T-helper 1 cell (primary cell): ENCODE data around the gene MAGI2.

Experiments used
- DNase-seq, 5 donors: peaks; one replicate each; pipeline ENCODE4 v3.0.0-alpha.2; 2012 to 2020

Gene MAGI2

GRCh38 chr7:79361214-79361613 is 92.3 kb downstream of the MAGI2 start:
- DNase-seq = no peak

DNA sequence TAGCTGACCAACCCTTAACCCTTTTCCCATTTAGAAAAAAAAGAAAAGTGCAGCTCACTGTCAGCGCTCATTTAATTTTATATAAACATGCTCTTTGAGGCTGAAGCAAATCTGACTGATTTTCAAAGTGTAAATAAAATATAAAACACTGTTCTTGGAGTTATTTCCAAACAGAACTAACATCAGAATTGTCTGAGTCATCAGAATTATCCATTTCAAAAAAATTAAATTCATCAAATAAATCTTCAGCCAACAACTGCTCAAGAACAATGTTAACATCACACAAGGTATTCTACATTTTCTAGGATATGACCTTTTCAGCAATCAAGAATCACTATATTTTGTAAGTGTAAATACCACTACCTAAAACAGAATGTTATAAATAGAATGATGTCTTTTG is 93.6 kb downstream of the MAGI2 start:
- no peak for DNase-seq

DNA sequence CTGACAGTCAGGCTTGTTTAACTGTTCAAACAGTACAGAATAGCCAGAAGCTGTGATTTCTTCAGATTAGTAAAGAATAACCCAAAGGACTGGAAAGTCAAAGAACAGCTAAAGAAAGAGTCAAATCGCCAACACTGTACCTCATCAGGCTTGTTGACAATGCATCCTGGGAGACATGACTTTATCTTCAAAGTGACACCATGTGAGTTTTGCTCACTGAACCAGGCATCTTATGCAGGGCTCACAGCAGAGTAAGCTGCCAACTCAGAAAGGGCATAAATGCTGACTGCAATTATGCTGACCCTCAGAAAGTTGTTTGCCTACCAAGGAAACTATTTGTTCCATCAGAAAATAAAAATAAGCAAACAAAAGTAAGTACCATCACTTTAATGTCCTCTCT is 96.4 kb downstream of the MAGI2 start:
- DNase-seq = no peak

DNA sequence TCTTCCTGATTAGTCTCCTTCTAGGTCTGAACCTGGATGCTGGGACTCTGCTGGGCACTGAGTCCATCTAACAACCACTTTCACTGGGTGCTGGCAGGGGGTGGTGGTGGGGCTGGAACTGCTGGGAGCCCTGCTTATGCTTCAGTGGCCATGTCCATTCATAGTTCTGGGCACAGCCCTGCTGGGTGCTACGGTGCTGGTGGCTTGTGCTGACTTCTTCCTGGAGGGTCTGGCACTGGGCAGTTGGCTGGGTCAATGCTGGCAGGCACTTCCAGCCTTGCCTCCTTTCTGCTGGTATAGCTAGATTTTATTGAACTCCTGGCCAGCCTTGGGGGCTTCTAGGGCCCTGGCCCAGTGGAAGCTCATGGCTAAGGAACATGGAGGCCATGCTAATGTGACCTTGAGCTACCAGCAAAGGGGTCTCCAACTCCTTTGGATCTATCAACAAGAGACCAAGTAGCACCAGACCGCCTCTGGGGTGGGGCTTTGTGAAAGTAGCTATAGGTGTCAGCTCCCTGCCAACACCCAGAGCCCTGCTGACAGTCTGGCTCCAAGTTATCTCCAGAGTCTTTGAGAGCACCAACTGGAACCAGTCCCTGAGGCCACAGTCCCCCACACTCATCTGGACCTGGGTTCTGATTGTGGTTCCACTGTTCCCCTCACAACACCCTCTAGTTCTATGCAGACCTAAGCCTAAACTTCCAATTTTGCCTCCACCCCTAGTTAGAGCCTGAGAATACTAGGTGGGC is 99.6 kb downstream of the MAGI2 start:
- DNase-seq = no peak

DNA sequence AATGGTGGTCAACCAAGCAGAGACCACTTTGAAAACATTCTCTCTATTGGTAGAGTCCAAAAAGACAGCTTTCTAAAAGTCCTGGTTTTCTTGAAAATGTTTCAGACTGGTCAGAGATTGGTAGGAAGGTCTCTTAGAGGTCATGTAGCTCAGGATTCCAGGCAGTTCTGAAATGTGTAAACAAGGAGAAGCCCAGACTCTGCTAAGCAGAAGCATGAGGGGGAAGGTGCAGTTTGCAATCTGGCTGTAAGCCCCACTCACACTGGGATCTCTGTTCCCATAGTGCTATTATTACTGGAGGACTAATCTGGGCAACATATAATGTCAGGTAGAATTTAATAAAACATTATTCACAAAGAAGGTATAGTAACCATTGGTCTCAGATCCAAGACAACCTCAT is 101.1 kb downstream of the MAGI2 start:
- DNase-seq = no peak

GRCh38 chr7:79347351-79347750 is 106.1 kb downstream of the MAGI2 start:
- DNase-seq = no peak

GRCh38 chr7:79341902-79342301 is 111.6 kb downstream of the MAGI2 start:
- DNase-seq = no peak

GRCh38 chr7:79340212-79340611 is 113.3 kb downstream of the MAGI2 start:
- no peak for DNase-seq

DNA sequence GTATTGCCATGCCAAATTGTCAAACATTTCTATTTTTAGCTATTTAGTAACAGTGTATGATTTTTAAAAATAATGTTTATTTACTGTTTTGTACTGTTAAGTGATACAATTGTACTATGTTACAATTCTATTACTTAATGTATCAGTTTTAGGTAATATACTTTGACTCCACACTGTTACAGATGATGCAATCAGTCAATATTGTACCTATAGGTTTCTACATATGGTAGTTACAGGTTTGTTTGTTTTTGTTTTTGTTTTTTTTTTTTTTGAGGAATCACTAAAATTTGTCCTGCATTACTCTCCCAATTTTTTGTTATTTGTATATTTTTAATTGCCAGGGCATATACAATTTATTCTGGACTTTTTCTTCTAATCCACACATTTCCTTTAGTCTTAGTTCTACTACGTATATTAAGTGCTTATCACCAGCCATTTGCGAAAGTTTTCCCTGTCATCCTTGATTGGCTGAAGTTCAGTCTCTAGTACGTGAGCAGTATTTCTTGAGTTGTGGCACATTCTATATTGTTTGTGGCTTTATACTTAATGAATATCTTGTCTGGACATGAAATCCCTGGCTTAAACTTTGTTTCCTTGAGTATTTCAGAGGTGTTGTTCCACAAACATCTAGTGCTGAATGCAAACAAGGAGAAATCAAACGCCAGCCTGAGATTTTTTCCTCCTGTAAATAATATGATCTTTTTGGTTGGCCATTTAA is 114.1 kb downstream of the MAGI2 start:
- no peak for DNase-seq

- no peak for DNase-seq
Observed at GRCh38 chr7:79337717-79338116, 115.8 kb downstream of the MAGI2 start.

- no peak for DNase-seq
Observed at GRCh38 chr7:79334841-79335240, 118.6 kb downstream of the MAGI2 start.

DNA sequence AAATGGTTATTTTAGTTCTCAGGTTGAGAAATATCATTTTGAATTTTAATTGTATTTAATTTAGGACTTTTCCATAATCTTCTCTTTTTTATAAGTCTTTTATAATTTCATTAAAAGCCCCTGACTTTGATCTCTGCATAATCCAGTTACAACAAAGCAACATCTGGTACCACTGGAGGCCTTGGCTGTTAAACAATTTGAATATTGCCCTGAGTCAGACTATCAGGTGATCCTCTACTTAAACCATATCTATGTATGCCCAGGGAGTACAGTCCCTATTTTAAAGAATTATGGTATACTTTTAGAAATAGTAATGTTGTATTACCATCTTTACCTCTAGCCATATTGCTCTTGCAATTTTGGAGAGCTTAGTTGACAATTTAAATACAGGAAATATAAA is 119.1 kb downstream of the MAGI2 start:
- DNase-seq = no peak

DNA sequence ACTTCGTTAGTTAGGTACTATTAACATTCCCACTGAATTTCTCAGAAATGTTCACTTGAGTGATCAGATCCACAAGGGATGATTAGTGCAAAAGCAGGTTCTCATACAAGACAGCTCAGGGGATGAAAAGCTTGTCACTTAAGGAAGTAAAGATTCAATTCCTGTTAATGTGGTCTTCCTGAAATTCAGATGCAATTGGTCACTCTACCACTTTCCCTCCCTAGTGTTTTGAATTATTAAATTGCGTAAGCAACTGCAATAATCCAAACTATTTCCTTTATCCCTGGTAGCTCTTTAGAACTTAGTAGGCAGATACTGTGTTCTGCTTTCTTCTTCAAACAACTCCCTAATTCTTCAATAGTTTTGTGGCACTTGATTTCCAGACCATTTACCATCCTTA is 121.4 kb downstream of the MAGI2 start:
- DNase-seq = no peak

DNA sequence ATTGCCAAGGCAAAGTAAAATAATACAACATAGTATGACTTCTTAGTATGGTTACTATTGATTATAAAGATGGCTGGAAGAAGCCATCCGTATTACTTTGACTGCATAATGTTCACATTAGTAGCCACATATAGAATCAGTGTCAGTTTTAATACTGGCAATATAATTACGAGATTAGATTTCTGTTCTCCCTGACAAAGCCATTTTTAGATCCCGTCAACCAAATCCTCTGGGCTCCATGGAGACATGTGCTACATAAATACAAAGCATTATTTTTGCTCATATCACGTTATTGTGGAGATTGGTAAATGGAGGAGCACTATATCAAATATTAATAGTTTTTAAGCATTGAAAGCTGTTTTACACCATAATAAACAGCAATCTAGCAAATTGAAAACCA is 124.0 kb downstream of the MAGI2 start:
- no peak for DNase-seq

GRCh38 chr7:79320741-79321473 is 132.6 kb downstream of the MAGI2 start:
- no peak for DNase-seq

GRCh38 chr7:79319369-79319768 is 134.1 kb downstream of the MAGI2 start:
- DNase-seq = no peak

- DNase-seq = no peak
Observed at GRCh38 chr7:79317728-79318127, 135.7 kb downstream of the MAGI2 start.

GRCh38 chr7:79312022-79312421 is 141.4 kb downstream of the MAGI2 start:
- DNase-seq = no peak

GRCh38 chr7:79308192-79308591 is 145.3 kb downstream of the MAGI2 start:
- DNase-seq = no peak

GRCh38 chr7:79307376-79307775 is 146.1 kb downstream of the MAGI2 start:
- no peak for DNase-seq

GRCh38 chr7:79304711-79305110 is 148.8 kb downstream of the MAGI2 start:
- no peak for DNase-seq

GRCh38 chr7:79302293-79302692 is 151.2 kb downstream of the MAGI2 start:
- no peak for DNase-seq

DNA sequence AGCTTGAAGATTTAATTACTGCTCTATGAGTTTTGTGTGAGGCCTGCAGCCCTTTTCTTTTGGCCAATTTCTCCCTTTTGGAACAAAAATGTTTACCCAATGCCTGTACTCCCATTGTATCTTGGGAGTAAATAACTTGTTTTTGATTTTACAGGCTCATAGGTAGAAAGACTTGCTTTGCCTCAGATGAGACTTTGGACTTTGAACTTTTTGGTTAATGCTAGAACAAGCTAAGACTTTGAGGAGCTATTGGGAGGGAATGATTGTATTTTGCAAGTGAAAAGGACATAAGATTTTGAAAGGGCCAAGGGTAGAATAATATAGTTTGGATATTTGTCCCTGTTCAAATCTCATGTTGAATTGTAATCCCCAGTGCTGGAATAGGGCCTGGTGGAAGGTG is 152.0 kb downstream of the MAGI2 start:
- DNase-seq = no peak

DNA sequence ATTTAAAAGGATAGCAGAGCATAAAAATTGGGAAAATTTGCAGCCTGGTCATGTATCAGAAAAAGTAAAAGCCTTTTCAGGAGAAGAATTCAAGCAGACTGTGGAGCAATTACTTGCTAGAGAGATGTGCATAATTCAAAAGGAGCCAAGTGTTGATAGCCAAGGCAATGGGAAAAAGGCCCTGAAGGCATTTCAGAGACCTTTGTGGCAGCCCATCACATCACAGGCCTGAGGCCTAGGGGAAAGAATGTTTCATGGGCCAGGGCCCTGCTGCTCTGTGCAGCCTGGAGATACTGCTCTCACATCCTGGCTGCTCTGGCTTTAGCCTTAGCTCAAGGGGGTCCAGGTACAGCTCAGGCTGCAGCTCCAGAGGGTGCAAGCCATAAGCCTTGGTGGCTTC is 152.9 kb downstream of the MAGI2 start:
- no peak for DNase-seq
